HG03520 (cell line): ENCODE data around the gene ZNF256.

Experiments used
- ATAC-seq: cut with Tn5 transposase; IDR thresholded peaks from one replicate; pipeline ENCODE4 v1.9.1; 2021; ENCODE audit warnings: mild to moderate bottlenecking, moderate library complexity; ENCODE audit not compliant: unreplicated experiment

Gene ZNF256

GRCh38 chr19:57947419-57948134 lies at the start of gene ZNF256:
Gene ZNF256 (minus strand): TSS chr19:57947706. CDS start chr19:57947474, 232 bp downstream.
- peak; percentile 86 for ATAC-seq

GRCh38 chr19:57992841-57993240 lies 45.3 kb upstream of the ZNF256 start:
- ATAC-seq, result no peak

- no peak for ATAC-seq
Measured at GRCh38 chr19:57978586-57979289, 31.2 kb upstream of the ZNF256 start.

- ATAC-seq, result no peak
Measured at GRCh38 chr19:57974434-57974833, 26.9 kb upstream of the ZNF256 start, which contains the start of gene C19orf18. Gene C19orf18 (minus strand): TSS chr19:57974534. CDS start chr19:57974432, 102 bp downstream.

- no peak for ATAC-seq
Measured at GRCh38 chr19:57964761-57965160, 17.3 kb upstream of the ZNF256 start.

GRCh38 chr19:57961785-57962184 lies 14.3 kb upstream of the ZNF256 start:
- ATAC-seq, result no peak

GRCh38 chr19:57954996-57955395 lies 7.5 kb upstream of the ZNF256 start:
- ATAC-seq, result no peak

- no peak for ATAC-seq
Measured at GRCh38 chr19:57949702-57950101, 2.2 kb upstream of the ZNF256 start.

GRCh38 chr19:57949296-57949695 lies 1.8 kb upstream of the ZNF256 start:
- ATAC-seq, result no peak

GRCh38 chr19:57947088-57947418 lies 453 bp downstream of the ZNF256 start:
- no peak for ATAC-seq

GRCh38 chr19:57946316-57946715 lies 1.2 kb downstream of the ZNF256 start:
- no peak for ATAC-seq

- ATAC-seq, result no peak
Measured at GRCh38 chr19:57941593-57941992, 5.9 kb downstream of the ZNF256 start.

GRCh38 chr19:57935731-57936130 lies 11.8 kb downstream of the ZNF256 start:
- no peak for ATAC-seq

- no peak for ATAC-seq
Measured at GRCh38 chr19:57934820-57935665, 12.5 kb downstream of the ZNF256 start, which contains the start of gene ZNF418. Gene ZNF418 (minus strand): TSS chr19:57935402. CDS start chr19:57933822, 1,580 bp downstream.

GRCh38 chr19:57927587-57927986 lies 19.9 kb downstream of the ZNF256 start:
- no peak for ATAC-seq

GRCh38 chr19:57916168-57916995 lies 31.1 kb downstream of the ZNF256 start, which contains the start of gene ZNF417:
Gene ZNF417 (minus strand): TSS chr19:57916592. CDS start chr19:57916411, 181 bp downstream.
- peak; percentile 98 for ATAC-seq

GRCh38 chr19:57914531-57914930 lies 33.0 kb downstream of the ZNF256 start:
- no peak for ATAC-seq

GRCh38 chr19:57907394-57907793 lies 40.1 kb downstream of the ZNF256 start:
- no peak for ATAC-seq

GRCh38 chr19:57905258-57905657 lies 42.2 kb downstream of the ZNF256 start:
- no peak for ATAC-seq

GRCh38 chr19:57903618-57904184 lies 43.8 kb downstream of the ZNF256 start:
- no peak for ATAC-seq
